ENCODE data around the gene ANXA4. TPM values are rescaled to one million over a fixed set of nuclear protein-coding genes. Genes with fewer than 3 reads are reported as not detected.
"Not testable (repeated sequence)": the region's sequence is repeated elsewhere in the genome, so short reads cannot be mapped to it uniquely, and the experiment has no call there.

ANXA4 gene
- total RNA-seq, 1 donor from 2014 or later = 40.6 TPM

DNA sequence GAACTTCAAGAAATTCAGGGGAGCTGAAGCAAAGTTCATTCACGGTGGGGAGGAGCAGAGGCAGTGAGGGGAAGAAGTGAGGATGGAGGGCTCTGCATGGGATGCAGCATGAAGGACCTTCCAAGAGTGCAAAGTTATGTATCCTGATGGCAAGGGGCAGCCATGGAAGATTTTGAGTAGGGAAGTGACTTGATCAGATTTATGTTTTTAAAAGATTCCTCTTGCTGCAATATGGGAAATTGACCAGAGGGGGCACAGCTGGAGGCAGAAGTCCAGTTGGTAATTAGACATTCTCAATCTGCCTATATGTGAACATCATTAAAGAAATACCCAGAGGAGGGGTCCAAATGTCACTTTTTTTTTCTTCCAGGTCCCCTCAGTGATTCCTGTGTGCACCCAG lies 21.5 kb upstream of the ANXA4 start:
- DNase-seq (ENCODE audit: low read depth in 2 of 2) = peak in 1 of 2 donors; percentile 34

DNA sequence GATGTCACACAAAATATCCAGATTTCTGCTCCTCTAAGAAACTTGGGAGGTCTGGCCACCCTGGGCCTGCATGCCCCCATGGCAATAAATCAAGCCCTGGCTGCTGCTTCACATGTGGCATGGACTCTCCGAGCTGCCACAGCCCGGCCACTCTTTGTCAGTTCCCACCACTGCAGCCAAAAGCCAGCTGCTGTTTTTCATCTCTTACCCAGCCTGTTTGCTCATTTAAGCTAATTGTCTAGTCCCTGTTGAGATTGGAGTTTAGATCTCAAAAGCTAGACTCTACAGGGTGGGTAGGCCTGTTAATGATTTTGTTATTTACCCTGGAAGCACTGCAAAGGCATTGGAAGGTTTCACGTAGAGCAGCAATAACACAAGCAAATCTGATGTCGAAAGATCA lies 20.9 kb upstream of the ANXA4 start:
- no peak for DNase-seq (ENCODE audit: low read depth in 2 of 2)

DNA sequence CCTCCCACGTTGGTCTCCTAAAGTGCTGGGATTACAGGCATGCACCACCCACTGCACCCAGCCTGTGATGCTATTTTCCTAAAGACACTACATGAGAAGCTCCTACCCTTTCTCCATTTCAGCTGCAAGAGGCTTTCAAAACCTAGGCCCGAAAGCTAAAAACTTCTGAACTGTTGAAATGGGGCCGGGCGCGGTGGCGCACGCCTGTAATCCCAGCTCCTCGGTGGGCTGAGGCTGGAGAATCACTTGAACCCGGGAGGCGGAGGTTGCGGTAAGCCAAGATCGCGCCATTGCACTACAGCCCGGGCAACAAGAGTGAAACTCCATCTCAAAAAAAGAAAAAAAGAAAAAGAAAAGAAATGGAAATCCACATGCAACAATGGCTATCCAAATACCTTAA lies 18.1 kb upstream of the ANXA4 start:
- no peak for DNase-seq (ENCODE audit: low read depth in 2 of 2)

DNA sequence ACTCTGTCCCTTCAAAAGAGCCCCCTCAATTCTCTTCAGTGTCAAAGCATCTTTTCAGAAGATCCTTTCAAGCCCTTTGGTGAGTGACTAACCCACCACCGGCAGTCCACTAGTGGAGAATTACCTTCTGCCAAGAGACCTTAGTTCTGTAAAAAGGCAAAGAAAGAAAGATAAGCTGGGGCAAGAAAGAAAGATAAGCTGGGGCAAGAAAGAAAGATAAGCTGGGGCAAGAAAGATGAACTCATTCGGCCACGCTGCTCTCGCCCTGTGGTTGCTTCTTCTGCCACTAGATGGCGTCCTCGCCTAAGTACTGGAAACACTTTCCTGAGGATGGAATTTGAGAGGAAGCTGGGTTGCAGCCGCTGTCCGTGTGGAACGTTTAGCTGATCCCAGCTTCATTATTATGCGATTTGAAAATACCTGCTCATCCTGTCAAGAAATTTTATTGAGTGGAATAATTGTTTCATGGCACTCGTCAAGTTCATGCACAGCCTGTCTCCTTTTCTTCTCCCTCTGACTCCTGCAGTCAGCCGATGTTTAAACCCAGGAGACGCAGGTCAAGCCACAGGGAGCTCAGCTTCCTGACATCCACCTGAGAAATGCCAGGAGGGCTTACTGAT lies 17.3 kb upstream of the ANXA4 start:
- peak; percentile 67 to 76 for DNase-seq (ENCODE audit: low read depth in 2 of 2)

DNA sequence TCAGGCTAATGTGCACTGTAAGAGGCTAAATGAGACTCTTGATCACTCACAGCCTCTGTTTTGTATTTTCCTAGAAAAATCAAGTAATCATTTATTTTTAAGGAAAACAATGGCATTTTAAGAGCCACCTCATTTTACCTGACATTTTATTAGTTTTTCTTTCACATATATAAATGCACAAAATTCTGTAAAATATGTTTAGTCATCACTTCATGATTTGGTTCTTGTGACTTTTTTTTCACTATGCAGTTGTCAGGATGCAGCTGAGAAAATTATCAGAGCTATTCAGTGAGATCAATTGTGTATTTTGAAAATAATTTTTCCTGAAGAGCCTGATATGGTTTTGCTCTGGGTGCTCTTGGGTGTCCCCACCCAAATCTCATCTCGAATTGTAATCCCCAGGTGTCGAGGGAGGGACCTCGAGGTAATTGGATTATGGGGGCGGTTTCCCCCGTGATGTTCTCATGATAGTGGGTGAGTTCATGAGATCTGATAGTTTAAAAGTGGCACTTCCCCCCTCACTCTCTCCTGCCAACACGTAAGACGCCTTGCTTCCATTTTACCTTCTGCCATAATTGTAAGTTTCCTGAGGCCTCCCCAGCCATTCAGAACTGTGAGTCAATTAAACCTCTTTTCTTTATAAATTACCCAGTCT lies 16.1 kb upstream of the ANXA4 start:
- DNase-seq (ENCODE audit: low read depth in 2 of 2) = no peak

DNA sequence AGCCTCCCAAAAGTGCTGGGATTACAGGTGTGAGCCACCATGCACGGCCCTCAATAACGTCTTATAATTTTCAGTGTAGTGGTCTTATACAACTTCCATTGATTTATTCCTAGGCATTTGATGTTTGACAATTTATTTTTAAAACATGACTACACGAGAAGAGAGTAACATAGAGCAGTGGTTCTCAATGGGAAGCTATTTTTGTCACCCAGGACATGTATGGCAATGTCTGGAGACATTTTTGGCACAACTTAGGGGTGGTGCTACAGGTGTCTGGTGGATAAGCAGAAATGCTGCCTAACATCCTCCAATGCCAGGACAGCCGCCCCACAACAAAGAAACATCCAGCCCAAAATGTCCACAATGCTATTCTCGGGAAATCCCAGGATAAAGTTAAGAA lies 12.7 kb upstream of the ANXA4 start:
- DNase-seq (ENCODE audit: low read depth in 2 of 2) = no peak

DNA sequence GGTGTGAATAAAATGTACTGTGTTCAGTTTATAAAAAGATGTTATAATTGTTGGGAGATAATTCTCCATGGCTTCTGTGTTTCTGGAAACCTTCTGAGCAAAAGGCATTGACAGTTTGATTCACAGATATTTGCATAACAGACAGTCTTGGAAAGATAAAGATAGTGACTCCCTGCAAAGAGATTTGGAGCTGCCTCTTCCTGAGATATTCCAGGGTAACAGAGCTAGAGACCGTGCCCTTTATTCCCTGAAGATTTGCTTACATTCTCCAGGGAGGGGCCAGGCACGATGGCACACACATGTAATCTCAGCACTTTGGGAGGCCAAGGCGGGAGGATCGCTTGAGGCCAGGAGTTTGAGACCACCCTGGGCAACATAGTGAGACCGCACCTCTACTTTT lies 12.2 kb upstream of the ANXA4 start:
- no peak for DNase-seq (ENCODE audit: low read depth in 2 of 2)

DNA sequence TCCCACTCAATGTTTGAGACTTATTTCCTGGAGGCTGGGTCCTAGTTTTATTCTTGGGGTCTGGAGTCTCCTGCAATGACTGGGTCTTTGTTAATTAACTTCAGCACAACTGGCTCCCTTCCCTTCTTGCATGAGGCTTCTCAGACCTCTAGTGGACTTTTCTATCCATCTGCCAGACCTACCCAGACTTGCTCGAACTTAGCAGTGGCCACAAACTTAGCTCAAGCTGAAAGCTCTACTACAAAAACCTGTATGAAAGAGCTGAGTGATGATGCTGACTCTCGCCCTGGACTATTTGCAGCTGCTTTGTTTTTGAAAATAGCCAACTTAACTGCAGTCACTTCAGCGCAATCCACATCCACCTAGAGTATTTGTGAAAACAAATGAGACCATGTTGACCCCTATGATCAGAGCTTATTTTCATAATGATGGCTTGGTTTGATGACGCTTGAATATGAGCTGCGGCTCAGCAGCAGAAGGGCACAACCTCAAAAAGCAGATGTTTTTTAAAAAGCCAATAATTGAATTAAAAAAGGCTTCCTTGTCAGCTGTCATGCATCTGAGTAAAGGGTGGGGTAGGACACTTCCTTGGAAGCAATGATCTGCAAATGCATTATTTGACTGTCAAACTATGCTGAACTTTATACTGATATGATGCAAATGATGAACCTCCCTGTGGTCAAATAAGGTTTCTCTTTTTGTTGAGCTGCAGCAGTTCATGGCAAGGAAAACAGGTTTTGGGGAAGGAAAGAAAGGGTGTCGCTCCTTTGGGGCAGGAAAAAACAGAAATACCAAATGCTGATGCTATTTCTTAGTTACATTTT lies 10.6 kb upstream of the ANXA4 start:
- no peak for DNase-seq (ENCODE audit: low read depth in 2 of 2)

DNA sequence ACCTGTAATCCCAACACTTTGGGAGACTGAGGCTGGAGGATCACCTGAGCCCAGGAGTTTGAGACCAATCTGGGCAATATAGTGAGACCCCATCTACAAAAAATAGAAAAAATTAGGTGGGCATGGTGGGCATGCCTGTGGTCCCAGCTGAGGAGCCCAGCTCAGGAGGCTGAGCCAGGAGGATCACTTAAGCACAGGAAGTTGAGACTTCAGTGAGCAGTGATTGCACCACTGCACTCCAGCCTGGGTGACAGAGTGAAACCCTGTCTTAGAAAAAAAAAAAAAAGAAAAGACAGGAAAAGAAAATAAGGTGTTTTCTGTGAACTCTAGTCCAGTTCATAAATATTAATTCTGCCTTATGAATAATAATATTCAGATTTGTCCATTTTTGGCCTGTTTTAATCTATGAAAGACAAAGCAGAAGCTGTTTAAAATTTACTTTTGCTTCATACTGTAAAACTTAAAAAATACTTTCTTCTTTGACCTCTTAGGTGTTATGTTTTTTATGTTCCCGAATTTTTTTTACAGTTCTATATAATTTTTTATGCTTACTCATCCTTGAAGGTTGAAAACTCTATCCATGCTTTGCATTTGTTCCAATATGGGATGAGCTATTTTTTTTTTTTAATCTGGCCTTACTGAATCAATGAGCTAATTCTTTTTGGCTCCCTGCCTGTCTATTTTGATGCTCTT lies 8.4 kb upstream of the ANXA4 start:
- no peak for DNase-seq (ENCODE audit: low read depth in 2 of 2)

DNA sequence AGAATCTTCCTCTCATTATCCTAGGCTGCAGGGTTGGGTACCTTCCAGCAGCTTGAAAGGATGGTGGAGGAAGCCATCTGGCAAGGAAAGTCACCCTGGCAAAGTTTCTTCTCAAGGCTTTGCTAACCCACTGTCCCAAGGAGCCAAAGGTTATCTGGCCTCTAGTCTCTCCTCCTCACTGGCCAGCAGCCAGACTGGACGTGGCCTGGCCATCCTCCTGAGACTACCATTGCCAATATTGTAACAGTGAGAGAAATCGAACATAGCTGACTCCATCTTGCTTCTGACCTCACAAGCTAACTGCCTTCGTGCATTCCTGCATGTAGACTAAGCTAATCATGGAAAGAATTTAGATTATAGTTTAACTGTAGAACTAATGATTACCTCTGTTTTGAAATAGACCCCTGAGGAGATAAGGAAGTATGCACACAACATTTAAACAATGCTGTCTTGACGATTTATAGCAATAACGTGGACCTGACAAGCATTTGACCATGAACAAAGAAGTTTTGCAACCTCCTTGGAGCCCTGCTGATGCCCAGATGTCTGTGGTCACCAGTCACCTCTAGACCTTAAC lies 7.8 kb upstream of the ANXA4 start:
- DNase-seq (ENCODE audit: low read depth in 2 of 2) = no peak

DNA sequence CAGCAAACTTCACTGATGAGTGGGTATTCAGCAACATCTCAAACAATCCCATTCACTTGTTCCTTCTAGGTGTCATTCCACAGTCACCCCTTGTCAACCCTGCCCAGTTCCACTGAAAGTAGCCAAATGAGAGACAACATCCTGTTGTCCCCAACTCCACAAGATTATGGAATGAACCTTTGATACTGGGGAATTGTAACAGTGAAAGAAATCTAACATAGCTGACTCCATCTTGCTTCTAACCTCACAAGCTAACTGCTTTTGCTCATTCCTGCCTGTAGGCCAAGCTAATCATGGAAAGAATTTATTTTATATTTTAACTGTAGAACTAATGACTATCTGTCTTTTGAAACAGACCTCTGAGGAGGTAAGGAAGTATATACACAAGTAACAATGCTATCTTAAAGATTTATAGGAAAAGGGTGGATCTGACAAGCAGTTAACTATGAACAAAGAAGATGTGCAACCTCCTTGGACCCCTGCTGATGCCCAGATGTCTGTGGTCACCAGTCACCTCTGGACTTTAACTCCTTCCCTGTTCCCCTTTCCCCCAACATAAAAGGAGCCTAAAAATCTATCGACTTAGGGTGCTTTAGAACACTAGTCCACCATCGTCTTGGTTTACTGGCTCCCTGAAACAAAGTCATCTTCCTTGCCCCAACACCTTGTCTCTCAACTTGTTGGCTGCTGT lies 6.9 kb upstream of the ANXA4 start:
- no peak for DNase-seq (ENCODE audit: low read depth in 2 of 2)

DNA sequence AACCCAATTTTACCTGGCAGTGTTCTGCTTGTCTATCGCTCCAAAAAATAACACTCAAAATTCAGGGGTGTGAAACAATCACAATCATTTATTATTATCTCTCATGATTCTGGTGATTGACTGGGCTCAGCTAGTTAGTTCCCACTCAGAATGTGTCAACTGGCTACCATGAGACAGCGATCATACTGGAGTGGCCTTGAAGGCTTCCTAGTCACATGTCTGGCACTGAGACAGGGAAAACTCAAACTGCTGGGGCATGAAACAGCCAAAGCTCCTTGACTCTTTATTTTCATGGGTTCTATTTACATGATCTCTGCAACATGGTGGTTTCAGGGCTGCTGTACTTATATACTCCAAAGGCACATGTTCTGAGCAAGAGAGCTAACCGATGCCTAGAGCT lies 6.2 kb upstream of the ANXA4 start:
- no peak for DNase-seq (ENCODE audit: low read depth in 2 of 2)

DNA sequence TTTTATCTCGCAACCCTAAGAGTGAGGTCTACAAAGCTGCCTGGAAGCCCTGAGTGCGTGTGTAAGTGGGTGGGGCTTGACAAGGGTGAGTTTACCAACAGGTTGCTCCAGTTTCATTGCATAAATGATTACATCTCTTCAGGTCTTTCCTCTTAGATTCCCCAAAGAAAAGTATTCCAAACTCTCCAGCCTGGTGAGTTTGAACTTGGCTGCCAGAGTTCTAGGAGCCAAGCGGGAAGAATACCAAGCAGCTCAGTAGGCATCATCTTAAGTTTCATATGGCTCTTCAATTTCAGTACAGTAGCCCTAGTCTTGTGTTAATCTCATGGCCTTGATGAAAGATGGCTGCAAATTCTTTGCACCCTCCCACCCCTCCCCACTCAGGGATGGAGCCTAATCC lies 3.8 kb upstream of the ANXA4 start:
- DNase-seq (ENCODE audit: low read depth in 2 of 2) = not testable (repeated sequence)

DNA sequence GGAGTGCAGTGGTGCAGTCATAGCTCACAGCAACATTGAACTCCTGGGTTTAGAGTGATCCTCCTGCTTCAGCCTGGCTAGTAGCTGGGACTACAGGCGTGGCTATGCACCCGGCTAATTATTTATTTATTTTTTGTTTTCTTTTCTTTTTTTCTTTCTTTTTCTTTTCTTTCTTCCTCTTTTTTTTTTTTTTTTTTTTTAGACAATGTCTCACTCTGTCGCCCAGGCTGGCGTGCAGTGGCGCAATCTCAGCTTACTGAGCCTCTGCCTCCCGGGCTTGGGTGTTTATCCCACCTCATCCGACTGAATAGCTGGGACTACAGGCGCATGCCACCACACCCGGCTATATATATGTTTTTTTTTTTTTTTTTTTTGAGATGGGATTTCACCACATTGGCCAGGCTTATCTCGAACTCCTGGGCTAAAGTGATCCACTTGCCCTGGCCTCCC lies 1.4 kb upstream of the ANXA4 start:
- no peak for DNase-seq (ENCODE audit: low read depth in 2 of 2)

DNA sequence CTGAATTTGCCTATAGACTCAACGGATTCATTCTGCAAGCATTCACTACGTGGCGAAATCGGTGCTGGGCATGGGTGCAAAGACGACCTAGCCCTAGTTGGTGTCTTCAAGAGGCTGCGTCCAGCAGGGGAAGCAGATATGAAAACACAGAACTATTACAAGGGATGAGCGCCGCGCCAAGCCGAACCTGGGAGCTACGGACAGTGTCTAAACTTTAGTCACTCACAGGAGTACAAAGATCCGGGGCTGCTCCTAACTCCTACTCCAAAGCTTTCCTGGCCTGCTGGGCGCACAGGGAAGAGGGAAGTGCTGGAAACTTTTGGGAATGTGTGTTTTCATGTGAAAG lies 732 bp upstream of the ANXA4 start:
- peak in 1 of 2 donors; percentile 68 for DNase-seq (ENCODE audit: low read depth in 2 of 2)

DNA sequence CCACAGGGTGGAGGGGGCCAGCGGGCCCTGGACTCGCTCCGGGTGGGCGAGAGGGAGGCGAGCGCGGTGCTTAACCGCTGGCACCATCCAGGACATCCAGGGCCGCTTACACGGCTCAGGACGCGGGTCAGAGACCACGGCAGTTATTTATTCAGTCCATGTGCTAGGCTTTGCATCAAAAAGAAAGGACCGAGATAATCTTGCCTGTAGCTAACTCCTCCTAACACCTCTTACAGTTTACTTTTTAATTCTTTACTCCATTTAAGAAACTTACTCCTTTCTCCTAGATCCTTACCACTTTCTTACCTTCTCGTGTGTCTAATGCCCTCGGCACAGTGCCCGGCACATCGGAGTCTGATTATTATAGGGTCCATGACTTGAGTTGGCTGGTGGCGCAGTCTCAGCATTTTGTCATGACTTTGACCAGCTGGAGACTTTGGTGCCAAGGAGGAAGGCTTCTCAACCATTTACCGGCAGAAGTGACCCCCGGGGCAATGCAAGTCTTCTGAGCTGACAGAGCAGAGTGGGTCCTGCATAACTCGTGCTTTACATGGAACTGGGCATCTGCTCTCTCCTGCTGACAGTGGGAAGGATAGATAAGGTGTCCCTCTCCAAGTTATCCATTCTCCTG lies 503 bp downstream of the ANXA4 start:
- DNase-seq (ENCODE audit: low read depth in 2 of 2) = peak in 1 of 2 donors; percentile 34

DNA sequence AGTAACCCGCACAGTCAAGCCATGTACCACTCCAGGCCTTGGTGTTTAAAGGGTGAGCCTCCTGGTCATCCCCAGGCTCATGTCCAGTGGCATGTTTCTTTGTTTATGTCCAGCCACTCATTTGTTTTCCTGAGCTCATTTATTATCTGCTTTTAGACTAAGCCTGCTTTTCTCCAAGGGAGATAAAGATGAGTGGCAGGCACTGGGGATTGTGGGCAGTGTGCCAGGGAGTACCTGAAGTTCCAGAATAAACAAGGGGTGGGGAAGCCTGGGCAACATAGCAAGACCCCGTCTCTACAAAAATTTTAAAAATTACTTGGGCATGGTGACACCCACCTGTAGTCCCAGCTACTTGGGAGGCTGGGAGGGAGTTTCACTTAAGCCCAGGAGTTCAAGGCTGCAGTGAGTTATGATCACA lies 1.9 kb downstream of the ANXA4 start:
- DNase-seq (ENCODE audit: low read depth in 2 of 2) = no peak

DNA sequence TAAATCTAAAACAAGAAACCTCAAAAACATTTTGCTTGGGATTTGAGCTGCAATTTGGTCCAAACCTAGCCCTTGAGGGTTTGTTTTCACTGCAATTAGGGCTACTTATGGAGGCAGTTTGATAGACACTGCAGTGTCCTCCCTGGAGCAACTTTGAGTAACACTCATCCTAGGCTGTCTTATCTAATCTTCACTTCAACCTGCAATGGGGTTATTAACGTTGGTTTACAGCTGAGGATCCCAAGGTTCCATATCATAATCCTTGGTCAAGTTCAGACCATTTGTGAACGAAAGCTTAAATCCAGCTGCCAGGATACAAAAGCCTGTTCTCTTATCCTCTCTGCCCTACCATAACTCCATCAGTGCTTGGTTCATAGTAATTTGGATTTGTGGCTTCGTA lies 2.5 kb downstream of the ANXA4 start:
- no peak for DNase-seq (ENCODE audit: low read depth in 2 of 2)

DNA sequence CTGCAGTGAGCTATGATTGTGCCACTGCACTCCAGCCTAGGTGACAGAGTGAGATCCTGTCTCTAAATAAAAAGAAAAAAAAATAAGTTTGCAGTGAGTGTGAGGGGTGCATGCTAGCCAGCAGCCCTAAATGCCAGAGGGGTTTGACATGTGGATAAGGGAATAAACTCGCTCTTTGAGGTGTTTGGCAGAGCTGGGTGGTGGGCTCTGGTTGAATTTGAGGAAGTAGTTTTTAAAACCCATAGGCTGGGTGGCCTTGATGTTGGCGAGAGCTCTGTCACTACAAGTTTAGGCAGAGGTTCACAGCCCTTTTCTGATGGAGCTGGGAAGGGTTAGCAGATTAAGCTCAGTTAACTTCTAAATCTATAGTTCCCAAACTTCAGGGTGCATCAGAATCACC lies 3.1 kb downstream of the ANXA4 start:
- DNase-seq (ENCODE audit: low read depth in 2 of 2) = no peak

DNA sequence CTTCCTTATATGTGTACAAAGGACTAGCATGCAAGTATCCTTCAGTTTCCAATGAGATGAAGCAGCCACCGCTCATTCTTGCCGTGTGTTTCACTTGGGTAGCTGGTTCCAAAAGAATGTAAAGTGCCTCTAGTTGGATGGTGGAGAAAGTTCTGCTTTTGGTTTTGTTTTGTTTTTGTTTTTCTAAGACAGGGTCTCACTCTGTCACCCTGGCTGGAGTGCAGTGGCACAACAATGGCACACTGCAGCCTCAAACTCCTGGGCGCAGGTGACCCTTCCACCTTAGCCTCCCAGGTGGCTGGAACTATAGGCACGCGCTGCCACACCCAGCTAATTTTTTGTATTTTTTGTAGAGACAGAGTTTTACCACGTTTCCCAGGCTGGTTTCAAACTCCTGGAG lies 8.3 kb downstream of the ANXA4 start:
- no peak for DNase-seq (ENCODE audit: low read depth in 2 of 2)

All from dermis microvascular lymphatic vessel endothelial cell (primary cell).